GM19468 (cell line): ENCODE data around the gene TBC1D23.
"Not testable (repeated sequence)": the region's sequence is repeated elsewhere in the genome, so short reads cannot be mapped to it uniquely, and the experiment has no call there.

Source experiments
- ATAC-seq: cut with Tn5 transposase; IDR thresholded peaks from one replicate; pipeline ENCODE4 v1.9.1; 2021; ENCODE audit warnings: mild to moderate bottlenecking, moderate library complexity, moderate number of reproducible peaks; ENCODE audit not compliant: unreplicated experiment; ENCODE audit errors: extremely low read depth

Gene TBC1D23

GRCh38 chr3:100338911-100339310 lies 78.1 kb downstream of the TBC1D23 start:
- no peak for ATAC-seq

DNA sequence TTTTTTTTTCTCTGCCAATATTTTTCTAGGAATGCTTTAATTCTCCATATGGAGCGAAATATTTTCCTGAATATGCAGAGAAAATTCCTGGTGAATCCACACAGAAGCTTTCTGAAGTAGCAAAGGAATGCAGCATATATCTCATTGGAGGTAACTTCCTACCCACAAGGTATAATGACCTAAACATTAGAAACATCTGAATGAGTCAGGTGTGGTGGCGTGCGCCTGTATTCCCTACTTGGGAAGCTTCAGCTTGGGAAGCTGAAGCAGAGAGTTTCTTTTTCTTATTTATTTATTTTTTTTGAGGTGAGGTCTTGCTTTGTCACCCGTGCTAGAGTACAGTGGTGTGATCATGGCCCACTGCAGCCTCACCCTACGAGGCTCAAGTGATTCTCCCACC lies 79.0 kb downstream of the TBC1D23 start:
- ATAC-seq = no peak

DNA sequence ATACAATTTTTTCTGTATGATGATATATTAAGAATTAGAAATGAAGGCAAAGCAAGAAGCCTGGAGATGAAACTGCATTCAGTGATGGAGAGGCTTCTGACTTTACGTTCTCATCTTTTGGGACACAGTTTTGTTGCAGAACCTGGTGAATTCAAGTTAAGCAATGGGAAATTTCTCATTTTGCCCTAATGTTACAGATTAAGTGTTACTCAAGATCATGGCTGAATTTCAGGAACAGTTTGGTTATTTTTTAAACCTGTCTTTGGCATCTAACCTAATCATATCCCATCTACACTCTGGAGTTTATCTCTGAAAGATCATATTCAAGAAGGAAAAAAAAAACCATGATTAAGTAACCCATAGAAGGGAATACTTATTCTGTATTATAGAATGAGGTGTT lies 79.7 kb downstream of the TBC1D23 start:
- no peak for ATAC-seq

- ATAC-seq = no peak
Observed at GRCh38 chr3:100348727-100349126, 87.9 kb downstream of the TBC1D23 start.

GRCh38 chr3:100351770-100352169 lies 91.0 kb downstream of the TBC1D23 start:
- not testable (repeated sequence) for ATAC-seq

GRCh38 chr3:100352296-100353231 lies 91.8 kb downstream of the TBC1D23 start:
- ATAC-seq = no peak

- no peak for ATAC-seq
Observed at GRCh38 chr3:100354850-100355249, 94.1 kb downstream of the TBC1D23 start.

DNA sequence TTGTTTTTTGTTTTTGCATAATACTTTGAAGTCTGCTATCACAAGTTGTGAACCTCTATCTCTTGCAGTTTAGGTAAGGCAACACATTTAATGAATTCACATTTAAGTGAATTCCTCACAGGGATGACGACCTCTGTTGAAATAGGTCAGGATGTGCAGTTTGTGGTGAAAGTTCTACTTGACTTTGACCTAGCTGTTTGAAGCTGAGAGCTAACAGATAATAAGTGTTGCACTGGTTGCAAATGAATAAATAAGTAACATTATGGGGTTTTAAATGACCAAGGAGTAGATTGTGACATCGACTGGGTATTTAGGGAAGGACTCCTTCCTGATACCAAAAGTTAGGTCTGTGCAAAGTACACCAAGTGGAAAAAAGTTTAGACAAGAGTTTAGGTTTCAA lies 97.6 kb downstream of the TBC1D23 start:
- no peak for ATAC-seq

DNA sequence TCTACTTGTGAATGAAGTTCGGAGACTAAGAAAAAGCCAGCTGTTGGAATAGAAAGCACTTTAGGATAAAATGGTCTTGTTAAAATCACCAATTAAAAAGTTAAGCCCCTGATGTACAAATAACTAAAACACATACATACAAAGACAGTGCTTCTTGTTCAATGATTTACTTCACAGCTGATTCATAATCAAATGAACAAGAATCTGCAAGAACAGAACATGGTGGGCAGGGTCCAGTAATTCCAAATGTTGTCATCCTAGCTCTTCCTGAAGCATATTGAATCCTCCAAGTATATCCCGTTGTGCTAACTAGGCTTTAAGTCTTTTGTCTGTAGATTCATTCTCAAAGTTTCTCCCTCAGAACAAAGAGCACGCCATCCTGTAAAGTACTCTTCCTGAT lies 98.2 kb downstream of the TBC1D23 start:
- ATAC-seq = no peak

DNA sequence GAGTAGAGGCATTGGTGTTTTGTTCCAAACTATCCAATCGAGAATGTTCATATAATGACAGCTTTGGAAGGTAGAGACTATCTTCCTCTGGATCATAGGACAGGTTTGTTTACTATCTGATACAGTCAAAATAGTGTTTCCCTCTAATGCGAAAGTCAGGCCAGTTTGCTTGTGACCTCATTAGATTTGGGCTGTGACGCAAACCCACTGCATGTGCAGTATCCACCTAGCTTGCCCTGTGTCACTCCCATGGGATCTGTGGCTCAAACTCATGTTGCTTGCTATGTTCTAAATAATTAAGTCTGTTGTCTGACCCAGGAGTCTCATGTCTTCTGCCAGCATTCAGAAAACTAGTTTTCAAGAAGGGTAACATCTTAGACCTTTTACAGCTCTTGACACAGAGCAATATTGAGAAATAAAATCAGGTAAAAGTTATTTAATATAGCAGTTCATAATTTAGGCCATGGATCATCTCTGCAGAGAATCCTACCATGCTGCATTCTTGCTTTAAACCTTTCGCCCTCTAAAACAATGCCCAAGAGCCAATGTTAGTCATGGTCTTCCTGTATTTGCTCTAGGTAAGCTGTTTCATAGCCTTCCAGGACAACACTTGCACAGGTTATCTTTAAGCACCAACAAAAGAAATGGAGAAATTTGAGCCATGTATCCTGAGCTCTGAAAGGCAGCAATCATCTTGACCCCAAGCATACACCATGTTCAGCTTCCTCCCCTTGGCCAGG lies 100.1 kb downstream of the TBC1D23 start:
- ATAC-seq = no peak

- no peak for ATAC-seq
Observed at GRCh38 chr3:100361897-100362296, 101.1 kb downstream of the TBC1D23 start.

DNA sequence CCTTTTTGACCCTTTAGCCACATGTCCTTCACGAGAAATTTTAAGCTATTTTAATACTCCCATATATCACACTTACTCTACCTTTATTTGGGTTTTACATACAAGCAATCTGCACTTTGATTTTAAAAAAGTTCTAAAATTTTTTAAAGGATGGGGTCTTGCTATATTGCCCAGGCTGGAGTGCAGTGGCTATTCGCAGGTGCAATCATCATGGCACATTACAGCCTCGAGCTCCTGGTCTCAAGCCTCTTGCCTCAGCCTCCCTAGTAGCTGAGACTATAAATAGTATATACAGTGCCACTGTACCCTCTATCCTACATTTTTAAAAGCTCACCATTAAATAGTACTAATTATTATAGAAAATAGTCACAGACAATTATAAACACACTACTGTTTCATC lies 103.6 kb downstream of the TBC1D23 start:
- no peak for ATAC-seq

DNA sequence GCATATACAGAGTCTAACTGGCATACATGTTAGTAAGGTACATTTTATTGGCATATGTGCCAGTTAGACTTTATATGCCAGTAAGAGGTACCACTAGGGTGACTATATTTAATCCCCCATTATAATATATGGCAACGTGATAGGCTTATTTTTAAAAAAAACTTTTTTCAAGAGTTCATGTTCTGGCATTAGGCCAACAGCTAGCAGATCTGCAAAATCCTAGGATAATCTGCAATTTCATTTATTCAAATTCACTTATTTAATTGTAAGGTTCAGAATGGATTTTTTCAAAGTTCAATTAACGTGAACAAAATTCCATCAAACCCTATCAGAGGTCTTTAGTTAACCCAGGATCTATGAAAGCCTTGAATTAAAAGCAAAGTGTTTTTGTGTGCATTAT lies 105.6 kb downstream of the TBC1D23 start:
- no peak for ATAC-seq

- ATAC-seq = no peak
Observed at GRCh38 chr3:100368441-100368840, 107.6 kb downstream of the TBC1D23 start.

DNA sequence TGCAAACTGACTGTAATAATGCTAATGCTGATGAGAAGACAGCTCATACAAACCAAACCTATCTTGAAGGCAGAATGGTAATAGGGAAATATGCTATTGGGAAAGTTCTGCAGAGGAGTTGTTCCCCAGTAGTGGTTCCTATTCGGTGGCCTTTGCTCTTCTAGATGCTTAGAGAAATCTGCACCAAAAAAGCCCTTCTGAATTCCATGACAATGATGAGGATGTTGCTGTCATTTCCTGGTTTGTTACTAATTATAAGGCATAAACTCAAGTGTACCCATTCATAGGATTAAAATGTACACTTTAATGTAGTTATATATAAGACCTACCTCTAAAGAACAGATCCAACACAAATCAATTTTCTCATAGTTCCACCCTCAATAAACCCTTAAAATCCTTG lies 110.0 kb downstream of the TBC1D23 start:
- ATAC-seq = no peak

GRCh38 chr3:100374521-100374920 lies 113.7 kb downstream of the TBC1D23 start:
- no peak for ATAC-seq
